Caki2 (cell line): ENCODE data around the gene CLASP1. TPM values are rescaled to one million over a fixed set of nuclear protein-coding genes. Genes with fewer than 3 reads are reported as not detected.
"Not testable (repeated sequence)": the region's sequence is repeated elsewhere in the genome, so short reads cannot be mapped to it uniquely, and the experiment has no call there.

Experiments used
- DNase-seq: peaks from one replicate; pipeline ENCODE4 v3.0.0-alpha.2; 2015; ENCODE audit warnings: low read depth
- in situ Hi-C: cut with HindIII; loops from 2 replicates; pipeline ENCODE4 v1.10.0; 2016; ENCODE audit warnings: low sequenced_read_pairs, low pct_unique_long_range_greater_than_20kb, mixed read lengths
- total RNA-seq: library from RNA; depleted of rRNA; stranded (reverse); fragments of >200 nt; shearing (Covaris generic); gene quantifications from 2 replicates; pipeline ENCODE4 v1.2.3, GENCODE V29; 2014; ENCODE audit warnings: low replicate concordance

CLASP1 gene
- total RNA-seq, 1 experiment from 2014 or later, result 21.0 TPM

- peak; percentile 91 for DNase-seq
Observed at GRCh38 chr2:121634354-121635307, 14.6 kb downstream of the CLASP1 start.

DNA sequence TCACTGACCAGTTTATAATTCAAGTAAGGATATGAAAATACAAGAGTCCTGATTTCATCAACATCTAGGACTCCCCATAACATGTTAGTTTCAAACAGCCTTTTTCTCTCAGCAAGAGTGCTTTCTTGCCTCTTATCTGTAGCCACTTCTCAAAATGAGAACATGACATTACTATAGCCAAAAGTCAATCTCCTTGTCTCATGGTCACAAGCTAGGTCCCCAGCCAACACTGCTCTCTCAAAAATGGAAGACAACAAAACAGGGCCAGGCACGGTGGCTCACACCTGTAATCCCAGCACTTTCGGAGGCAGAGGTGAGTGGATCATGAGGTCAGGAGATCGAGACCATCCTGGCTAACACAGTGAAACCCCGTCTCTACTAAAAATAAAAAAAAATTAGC is 15.8 kb downstream of the CLASP1 start:
- in situ Hi-C loops, result no loop called here
- DNase-seq, result no peak

More at GRCh38 chr2:121634354-121635307, 14.6 kb downstream of the CLASP1 start:
- in situ Hi-C loops, result no loop called here

DNA sequence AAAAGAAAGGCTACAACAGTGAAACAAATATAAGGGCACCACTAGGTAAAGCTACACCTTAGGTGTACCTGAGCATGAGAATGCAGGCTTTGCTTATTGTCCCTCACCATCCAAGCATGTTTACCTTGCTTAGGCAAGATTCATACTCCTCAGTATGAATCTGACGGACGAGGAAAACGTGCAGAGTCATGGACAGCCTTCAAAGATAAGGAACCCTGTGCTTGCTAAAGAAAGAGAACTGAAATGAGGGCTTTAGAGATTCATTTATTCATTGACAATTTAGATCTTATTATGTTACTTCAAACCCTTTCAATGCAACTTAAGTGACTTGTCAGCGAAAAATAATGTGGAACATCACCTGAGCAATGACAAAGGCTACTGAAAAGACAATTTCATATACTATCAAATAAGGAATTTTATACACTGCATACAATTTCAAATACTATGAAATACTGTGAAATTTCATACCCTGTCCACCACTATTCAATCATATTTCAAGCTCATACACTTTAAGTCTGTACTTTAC is 21.7 kb downstream of the CLASP1 start:
- in situ Hi-C loops, result no loop called here
- DNase-seq, result no peak

DNA sequence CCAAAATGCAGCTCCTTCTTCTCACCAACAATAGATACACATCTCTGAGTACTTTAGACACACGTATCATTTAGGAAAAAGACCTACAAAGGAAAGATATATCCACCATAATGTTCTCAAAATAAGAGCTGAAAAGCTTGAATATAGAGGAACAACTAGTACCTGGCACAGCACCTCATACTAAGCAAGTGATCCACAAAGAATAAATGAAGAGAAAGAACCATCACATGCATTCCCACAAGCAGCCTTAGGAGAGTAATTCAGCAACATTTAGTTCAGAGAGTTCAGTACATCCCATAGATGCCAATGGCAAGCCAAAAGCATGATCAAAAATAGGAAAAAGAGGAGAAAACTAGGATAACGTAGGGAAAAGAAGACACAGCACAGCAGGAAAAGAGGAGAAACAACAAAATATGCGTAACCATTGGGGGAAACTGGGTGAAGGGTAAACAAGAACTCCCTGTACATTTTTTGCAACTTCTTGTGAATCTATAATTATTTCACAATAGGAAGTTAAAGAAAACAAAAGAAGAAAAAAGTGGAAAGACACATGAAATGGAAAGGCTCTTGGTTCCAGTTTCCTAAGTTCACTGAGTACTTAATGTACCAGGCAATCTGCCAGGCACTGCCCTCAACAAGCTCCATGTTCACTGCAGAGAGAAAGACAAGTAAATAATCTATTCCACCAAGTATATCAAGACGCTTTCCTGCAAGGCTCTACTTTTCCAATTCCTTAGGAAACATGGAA is 22.3 kb downstream of the CLASP1 start:
- no peak for DNase-seq
- in situ Hi-C loops, result no loop called here

- DNase-seq, result no peak
- in situ Hi-C loops, result no loop called here
Observed at GRCh38 chr2:121625953-121626352, 23.3 kb downstream of the CLASP1 start.

GRCh38 chr2:121617042-121617599 is 32.1 kb downstream of the CLASP1 start:
- in situ Hi-C loops, result no loop called here
- no peak for DNase-seq

GRCh38 chr2:121613774-121614173 is 35.5 kb downstream of the CLASP1 start:
- in situ Hi-C loops, result no loop called here
- no peak for DNase-seq

- in situ Hi-C loops, result no loop called here
- DNase-seq, result no peak
Observed at GRCh38 chr2:121613152-121613551, 36.1 kb downstream of the CLASP1 start.

- in situ Hi-C loops, result no loop called here
- DNase-seq, result no peak
Observed at GRCh38 chr2:121611730-121612705, 37.2 kb downstream of the CLASP1 start.

DNA sequence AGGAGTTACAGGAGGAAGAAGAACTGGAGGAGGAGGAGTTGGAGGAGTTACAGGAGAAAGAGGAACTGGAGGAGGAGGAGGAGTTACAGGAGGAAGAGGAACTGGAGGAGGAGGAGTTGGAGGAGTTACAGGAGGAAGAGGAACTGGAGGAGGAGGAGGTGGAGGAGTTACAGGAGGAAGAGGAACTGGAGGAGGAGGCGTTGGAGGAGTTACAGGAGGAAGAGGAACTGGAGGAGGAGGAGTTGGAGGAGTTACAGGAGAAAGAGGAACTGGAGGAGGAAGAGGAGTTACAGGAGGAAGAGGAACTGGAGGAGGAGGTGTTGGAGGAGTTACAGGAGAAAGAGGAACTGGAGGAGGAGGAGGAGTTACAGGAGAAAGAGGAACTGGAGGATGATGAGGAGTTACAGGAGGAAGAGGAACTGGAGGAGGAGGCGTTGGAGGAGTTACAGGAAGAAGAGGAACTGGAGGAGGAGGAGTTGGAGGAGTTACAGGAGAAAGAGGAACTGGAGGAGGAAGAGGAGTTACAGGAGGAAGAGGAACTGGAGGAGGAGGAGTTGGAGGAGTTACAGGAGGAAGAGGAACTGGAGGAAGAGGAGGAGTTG is 38.1 kb downstream of the CLASP1 start:
- DNase-seq, in situ Hi-C loops: not testable (repeated sequence)

GRCh38 chr2:121610487-121610874 is 38.8 kb downstream of the CLASP1 start:
- in situ Hi-C loops, DNase-seq: not testable (repeated sequence)

- in situ Hi-C loops, result no loop called here
- DNase-seq, result no peak
Observed at GRCh38 chr2:121608967-121609366, 40.3 kb downstream of the CLASP1 start.

GRCh38 chr2:121608367-121608766 is 40.9 kb downstream of the CLASP1 start:
- in situ Hi-C loops, result no loop called here

GRCh38 chr2:121605820-121606733 is 43.2 kb downstream of the CLASP1 start:
- in situ Hi-C loops, result no loop called here

More at GRCh38 chr2:121608367-121608766, 40.9 kb downstream of the CLASP1 start:
- DNase-seq, result no peak

DNA sequence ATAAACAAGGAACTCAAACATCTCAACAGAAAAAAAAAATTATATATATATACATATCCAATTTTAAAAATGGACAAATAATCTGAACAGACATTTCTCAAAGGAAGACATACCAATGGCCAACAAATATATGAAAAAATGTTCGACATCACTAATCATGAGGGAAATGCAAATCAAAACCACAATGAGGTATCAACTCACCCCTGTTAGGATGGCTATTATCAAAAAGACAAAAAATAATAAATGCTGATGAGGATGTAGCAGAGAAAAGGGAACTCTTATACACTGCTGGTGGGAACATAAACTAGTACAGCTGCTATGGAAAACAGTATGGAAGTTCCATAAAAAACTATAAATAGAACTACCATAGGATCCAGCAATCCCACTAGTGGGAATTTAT is 46.1 kb downstream of the CLASP1 start:
- in situ Hi-C loops, result no loop called here

More at GRCh38 chr2:121605820-121606733, 43.2 kb downstream of the CLASP1 start:
- no peak for DNase-seq

DNA sequence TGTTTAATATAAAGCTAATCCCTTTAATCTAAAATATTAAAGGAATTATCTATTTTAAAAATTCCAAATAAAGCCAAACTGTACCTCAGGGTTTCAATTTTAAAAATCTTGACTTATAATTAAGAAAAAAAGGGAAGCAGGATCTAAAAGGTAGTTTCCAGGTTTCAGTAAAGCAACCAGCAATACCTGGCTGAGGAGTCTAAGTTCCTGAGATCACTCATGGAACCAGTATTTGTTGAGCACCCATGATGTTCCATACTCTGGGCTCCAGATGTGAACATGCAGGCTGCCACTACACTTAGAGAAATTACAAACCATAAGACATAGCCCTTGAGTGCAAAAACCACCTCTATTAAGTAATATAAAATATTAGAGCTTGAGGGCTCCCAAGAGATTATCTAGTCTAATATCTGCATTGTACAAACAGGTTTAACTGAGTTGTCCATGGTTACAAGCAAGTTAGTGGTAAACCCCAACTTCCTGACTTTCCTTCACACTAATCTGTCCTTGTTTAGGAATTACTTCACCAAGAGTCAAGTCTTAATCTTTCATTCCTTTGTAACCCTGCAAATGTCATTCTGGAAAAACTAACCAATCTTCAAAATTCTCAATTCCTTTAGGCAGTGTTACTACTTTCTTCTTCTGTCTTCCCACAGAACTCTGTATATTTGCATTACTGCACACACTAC is 49.2 kb downstream of the CLASP1 start:
- no peak for DNase-seq
- in situ Hi-C loops, result no loop called here

More for the DNA sequence above, 46.1 kb downstream of the CLASP1 start:
- DNase-seq, result no peak
